Right atrium auricular region (tissue), 2 donors: ENCODE data around the gene NT5C3A. TPM values are rescaled to one million over a fixed set of nuclear protein-coding genes. Genes with fewer than 3 reads are reported as not detected.

Source experiments
- DNase-seq: peaks from one replicate; pipeline ENCODE4 v3.0.0-alpha.2; 2019; ENCODE audit warnings: low spot score
- H3K27ac ChIP-seq, 2 donors: fragments of 200-600 bp; sonication (generic); 1 replicate in 1 of 2; 2 replicates in 1 of 2; pipeline ENCODE4 v1.5.1; 2016 to 2019
- H3K27me3 ChIP-seq, 2 donors: fragments of 200-600 bp; sonication (generic); one replicate each; pipeline versions ENCODE4 v1.5.1 to v1.6.0; 2017 to 2019
- H3K36me3 ChIP-seq: fragments of 200-600 bp; sonication (generic); one replicate; pipeline ENCODE4 v1.5.1; 2016
- H3K4me1 ChIP-seq, 2 donors: fragments of 200-600 bp; sonication (generic); one replicate each; pipeline versions ENCODE4 v1.5.1 to v1.6.0; 2017 to 2019
- H3K4me3 ChIP-seq, 2 donors: fragments of 200-600 bp; sonication (generic); 1 replicate in 1 of 2; 2 replicates in 1 of 2; pipeline ENCODE4 v1.5.1; 2017 to 2019; ENCODE audit warnings: mild to moderate bottlenecking in 1 of 2, moderate library complexity in 1 of 2
- H3K9me3 ChIP-seq, 2 donors: fragments of 200-600 bp; sonication (generic); one replicate each; pipeline ENCODE4 v1.5.1; 2019
- total RNA-seq, 2 donors: library from RNA; depleted of rRNA; stranded (reverse); fragments of >200 nt; gene quantifications; one replicate each; pipeline ENCODE4 v1.1.0, GENCODE V29; 2016
- TF ChIP-seq, protein P1 (sequence below), 2 donors: fragments of 200-600 bp; sonication (generic); IDR thresholded peaks; one replicate each; pipeline ENCODE4 v1.5.1; 2019; ENCODE audit warnings: antibody characterized with exemption in 2 of 2

The NT5C3A gene
- total RNA-seq, 2 donors from 2014 or later, result 15.4 to 15.6 TPM

DNA sequence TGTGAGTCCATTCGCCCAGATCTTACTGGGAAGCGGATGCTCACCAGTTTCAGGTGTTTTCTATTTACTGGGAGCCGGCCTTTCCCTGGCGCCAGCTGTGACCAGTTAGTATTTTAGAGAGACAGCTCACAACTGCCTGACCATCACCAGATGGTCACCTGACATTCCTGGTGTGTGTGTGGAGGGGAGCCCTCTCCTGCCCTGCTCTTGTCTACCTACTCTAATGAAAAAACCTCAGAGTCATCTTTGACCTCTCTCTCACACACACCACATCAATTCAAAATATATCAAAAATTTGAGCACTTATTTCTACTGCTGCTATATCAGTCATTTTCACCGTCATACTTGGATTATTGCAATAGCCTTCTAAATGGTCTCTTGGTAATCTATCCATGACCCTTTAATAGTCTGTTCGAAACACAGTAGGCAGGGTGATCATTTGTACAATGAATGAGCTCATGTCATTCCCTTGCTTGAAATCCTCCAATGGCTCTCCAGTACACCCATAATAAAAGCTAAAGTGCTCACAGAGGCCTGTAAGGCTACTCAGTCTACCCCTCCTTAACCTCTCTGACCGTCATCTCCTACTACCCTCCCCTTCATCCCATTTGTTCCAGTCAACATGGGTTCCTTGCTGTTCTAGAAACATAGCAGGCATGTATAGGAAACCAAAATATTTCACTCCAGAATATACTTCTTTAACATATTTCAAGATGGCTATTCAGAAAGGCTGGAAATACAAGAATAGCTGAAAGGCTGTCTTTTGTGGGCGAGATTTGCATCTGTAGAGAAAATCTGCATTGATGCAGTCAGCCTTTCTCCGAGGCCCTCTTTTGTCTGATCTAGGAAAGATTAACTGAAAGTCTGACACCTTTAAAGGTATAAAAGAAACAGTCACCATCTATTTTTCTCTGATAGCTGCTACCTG is 17.5 kb upstream of the NT5C3A start:
- H3K36me3 ChIP-seq, result no peaks in the 10 kb centered on the region
- H3K27me3 ChIP-seq, result no peaks in the 10 kb centered on the region
- H3K9me3 ChIP-seq, result no peaks in the 10 kb centered on the region
- no peak for DNase-seq
- H3K27ac ChIP-seq, result no peak overlapping the region
- TF ChIP-seq, protein P1, sequence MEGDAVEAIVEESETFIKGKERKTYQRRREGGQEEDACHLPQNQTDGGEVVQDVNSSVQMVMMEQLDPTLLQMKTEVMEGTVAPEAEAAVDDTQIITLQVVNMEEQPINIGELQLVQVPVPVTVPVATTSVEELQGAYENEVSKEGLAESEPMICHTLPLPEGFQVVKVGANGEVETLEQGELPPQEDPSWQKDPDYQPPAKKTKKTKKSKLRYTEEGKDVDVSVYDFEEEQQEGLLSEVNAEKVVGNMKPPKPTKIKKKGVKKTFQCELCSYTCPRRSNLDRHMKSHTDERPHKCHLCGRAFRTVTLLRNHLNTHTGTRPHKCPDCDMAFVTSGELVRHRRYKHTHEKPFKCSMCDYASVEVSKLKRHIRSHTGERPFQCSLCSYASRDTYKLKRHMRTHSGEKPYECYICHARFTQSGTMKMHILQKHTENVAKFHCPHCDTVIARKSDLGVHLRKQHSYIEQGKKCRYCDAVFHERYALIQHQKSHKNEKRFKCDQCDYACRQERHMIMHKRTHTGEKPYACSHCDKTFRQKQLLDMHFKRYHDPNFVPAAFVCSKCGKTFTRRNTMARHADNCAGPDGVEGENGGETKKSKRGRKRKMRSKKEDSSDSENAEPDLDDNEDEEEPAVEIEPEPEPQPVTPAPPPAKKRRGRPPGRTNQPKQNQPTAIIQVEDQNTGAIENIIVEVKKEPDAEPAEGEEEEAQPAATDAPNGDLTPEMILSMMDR (IDR thresholded peaks at IDR 0.05), result no peak
- no peaks in the 10 kb centered on the region for H3K4me1 ChIP-seq
- no peak overlapping the region for H3K4me3 ChIP-seq

DNA sequence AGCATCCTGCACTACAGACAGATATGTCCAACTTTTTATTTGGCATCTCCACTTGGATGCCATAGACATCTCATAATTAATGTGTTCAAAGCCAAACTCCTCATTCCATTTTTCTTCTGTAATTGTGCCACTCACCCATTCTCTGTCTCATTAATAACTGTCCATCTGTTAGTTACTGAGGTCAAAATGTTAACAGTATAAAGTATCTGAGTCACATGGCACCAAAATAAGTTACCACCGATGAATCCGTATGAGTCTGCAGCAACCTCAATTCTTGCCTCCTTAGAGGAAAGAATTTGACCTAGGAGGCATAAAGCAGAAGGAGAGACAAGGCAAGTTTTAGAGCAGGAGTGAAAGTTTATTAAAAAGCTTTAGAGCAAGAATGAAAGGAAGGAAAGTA is 16.5 kb upstream of the NT5C3A start:
- Histone ChIP-seq H3K27me3 (no peaks in the 10 kb centered on the region), H3K36me3 (no peaks in the 10 kb centered on the region), H3K4me1 (no peaks in the 10 kb centered on the region), H3K4me3 (no peak overlapping the region), H3K9me3 (no peaks in the 10 kb centered on the region), H3K27ac (no peak overlapping the region)
- no peak for DNase-seq
- TF ChIP-seq, protein P1 (IDR thresholded peaks at IDR 0.05), result no peak

DNA sequence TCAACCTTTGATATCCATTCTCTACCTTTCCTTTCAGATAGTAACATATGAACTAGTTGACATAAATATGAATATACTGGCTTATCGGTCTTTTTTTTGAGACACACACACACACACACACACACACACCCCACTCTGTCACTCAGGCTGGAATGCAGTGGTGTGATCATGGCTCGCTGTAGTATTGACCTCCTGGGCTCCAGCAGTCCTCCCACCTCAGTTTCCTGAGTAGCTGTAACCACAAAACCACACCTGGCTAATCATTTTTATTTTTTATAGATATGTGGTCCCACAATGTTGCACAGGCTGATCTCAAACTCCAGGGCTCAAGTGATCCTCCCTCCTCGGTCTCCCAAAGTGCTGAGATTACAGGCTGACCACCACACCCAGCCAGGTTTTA is 14.2 kb upstream of the NT5C3A start:
- H3K36me3 ChIP-seq, result no peaks in the 10 kb centered on the region
- no peak overlapping the region for H3K4me3 ChIP-seq
- no peaks in the 10 kb centered on the region for H3K9me3 ChIP-seq
- no peaks in the 10 kb centered on the region for H3K27me3 ChIP-seq
- no peak overlapping the region for H3K27ac ChIP-seq
- TF ChIP-seq, protein P1 (IDR thresholded peaks at IDR 0.05), result no peak
- DNase-seq, result no peak
- H3K4me1 ChIP-seq, result no peaks in the 10 kb centered on the region

DNA sequence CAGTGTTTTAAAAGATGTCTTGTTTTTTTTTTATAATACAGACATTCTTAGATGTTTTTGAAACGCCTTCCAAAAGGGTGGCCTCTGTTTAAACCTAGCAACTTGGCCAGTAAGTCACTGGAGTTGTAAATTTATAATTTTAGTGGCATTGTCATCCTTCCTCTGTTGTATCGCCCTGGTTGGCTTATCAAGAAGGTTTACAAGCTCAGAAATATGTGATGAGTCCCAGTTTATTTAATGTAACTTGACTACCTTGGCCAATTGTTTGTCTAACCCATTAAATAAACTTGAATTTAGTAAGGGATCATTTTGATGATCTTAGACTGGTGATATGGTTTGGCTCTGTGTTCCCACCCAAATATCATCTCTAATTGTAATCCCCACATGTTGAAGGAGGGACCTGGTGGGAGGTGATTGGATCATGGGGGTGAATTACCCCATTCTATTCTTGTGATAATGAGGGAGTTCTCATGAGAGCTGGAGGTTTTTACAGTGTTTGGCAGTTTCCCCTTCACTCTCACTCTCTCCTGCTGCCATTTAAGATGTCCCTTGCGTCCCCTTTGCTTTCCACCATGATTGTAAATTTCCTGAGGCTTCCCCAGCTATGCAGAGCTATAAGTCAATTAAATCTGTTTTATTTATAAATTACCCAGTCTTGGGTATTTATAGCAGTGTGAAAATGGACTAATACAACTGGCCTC is 13.4 kb upstream of the NT5C3A start:
- Histone ChIP-seq H3K36me3 (no peaks in the 10 kb centered on the region), H3K4me3 (no peak overlapping the region), H3K27ac (no peak overlapping the region), H3K4me1 (no peaks in the 10 kb centered on the region), H3K27me3 (no peaks in the 10 kb centered on the region), H3K9me3 (no peaks in the 10 kb centered on the region)
- TF ChIP-seq, protein P1 (IDR thresholded peaks at IDR 0.05), result no peak
- no peak for DNase-seq

DNA sequence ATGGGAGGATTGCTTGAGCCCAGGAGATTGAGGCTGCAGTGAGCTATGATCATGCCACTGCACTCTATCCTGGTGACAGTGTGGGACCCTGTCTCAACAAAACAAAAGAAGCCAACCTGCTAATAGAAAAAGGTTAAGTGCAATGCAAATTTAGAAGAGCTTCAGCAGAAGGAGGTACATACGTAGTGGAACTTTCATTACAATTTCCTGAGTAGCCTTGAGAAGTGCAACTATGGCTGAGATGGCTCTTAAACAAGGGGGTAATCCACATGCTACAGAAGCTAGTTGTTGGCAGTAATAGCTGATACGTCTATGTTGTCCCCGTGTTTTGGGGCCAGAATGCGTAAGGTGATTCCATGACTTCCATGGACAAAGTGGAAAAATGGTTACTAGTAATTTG is 10.7 kb upstream of the NT5C3A start:
- no peak for DNase-seq
- Histone ChIP-seq H3K27ac (no peak overlapping the region), H3K27me3 (no peaks in the 10 kb centered on the region), H3K4me3 (no peak overlapping the region), H3K36me3 (no peaks in the 10 kb centered on the region), H3K4me1 (no peaks in the 10 kb centered on the region), H3K9me3 (peaks cover 0 to 9% of the 10 kb centered on the region in 2 donors)
- TF ChIP-seq, protein P1 (IDR thresholded peaks at IDR 0.05), result no peak
